ENCODE data around the gene MACC1. TPM values are rescaled to one million over a fixed set of nuclear protein-coding genes. Genes with fewer than 3 reads are reported as not detected.

MACC1 gene
- total and polyA plus RNA-seq, 9 of the 15 experiments (the other 6 are each of a cell fraction or from before 2014, with no cell fraction given), result 5.9 to 30.2 (median 10.4) TPM

DNA sequence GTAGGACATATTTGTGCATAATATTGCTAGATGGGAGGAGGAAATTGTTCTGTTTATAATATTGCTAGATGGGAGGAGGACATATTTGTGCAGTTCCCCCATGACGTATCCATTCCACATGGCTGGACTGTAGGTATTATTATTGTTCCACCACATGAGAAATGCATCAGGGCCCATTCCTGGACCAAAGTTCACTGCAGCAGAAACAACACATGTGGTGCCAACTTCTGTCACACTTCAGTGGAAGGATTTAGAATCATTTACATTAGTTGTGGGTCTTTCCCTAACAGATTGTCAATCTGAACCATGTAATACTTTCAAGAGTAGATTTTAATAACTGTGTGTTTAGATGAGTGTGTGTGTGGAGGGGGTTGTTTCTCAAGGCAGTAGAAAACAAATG is 32.7 kb upstream of the MACC1 start:
- H3K4me3 ChIP-seq, result no peak overlapping the region
- H3K9ac ChIP-seq (ENCODE audit: insufficient read depth in 1 of 2, low read depth in 2 of 2, low read length in 2 of 2), result no peak overlapping the region
- H4K20me1 ChIP-seq (replicated peaks; ENCODE audit: control insufficient read depth, insufficient read depth, low read length), result no peaks in the 10 kb centered on the region
- DNase-seq (ENCODE audit: extremely low read depth in 1 of 4, low spot score in 3 of 4) (no peak), FAIRE-seq (no peak), ATAC-seq (no peak)
- no TSS peak for BruUV-seq (replicated peaks)
- in situ Hi-C loops (cut with MboI), result no loop called here
- H3K4me2 ChIP-seq (ENCODE audit: insufficient read depth, low read length), result no peak overlapping the region
- ChIA-PET CTCF (ENCODE audit: low intra/inter-chr PET ratio) (no interaction called here), POLR2A (no interaction called here)
- no peaks in the 10 kb centered on the region for H3K79me2 ChIP-seq (ENCODE audit: control insufficient read depth, insufficient read depth, low read length)
- no peak overlapping the region for H3K27ac ChIP-seq (ENCODE audit: extremely low read depth, low read depth, low read length)
- TF ChIP-seq EGR1 (conservative IDR thresholded peaks at IDR 0.05) (no peak), SMARCA5 (IDR thresholded peaks at IDR 0.05) (no peak), STAT5A (IDR thresholded peaks at IDR 0.05; ENCODE audit: borderline replicate concordance, low read length) (no peak), MED1 (CRISPR knock-in tag; IDR thresholded peaks at IDR 0.05; ENCODE audit: borderline replicate concordance) (no peak), ZC3H11A (IDR thresholded peaks at IDR 0.05; ENCODE audit: low read depth, low read length) (no peak), RAD51 (IDR thresholded peaks at IDR 0.05; ENCODE audit: borderline replicate concordance, low read depth) (no peak), KDM5B (IDR thresholded peaks at IDR 0.05; ENCODE audit: insufficient replicate concordance, low read depth, low read length) (no peak)
- TF ChIP-seq, protein P1, sequence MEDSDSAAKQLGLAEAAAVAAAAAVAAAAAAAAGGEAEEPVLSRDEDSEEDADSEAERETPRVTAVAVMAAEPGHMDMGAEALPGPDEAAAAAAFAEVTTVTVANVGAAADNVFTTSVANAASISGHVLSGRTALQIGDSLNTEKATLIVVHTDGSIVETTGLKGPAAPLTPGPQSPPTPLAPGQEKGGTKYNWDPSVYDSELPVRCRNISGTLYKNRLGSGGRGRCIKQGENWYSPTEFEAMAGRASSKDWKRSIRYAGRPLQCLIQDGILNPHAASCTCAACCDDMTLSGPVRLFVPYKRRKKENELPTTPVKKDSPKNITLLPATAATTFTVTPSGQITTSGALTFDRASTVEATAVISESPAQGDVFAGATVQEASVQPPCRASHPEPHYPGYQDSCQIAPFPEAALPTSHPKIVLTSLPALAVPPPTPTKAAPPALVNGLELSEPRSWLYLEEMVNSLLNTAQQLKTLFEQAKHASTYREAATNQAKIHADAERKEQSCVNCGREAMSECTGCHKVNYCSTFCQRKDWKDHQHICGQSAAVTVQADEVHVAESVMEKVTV (CRISPR knock-in tag; IDR thresholded peaks at IDR 0.05), result no peak
- peak overlapping the region; percentile 60; the same call in 1 of the 2 replicates for H2AFZ ChIP-seq (ENCODE audit: low read depth, low read length)
- no peaks in the 10 kb centered on the region for H3K9me1 ChIP-seq (ENCODE audit: control insufficient read depth, insufficient read depth, low read length)
- WGBS (ENCODE audit: insufficient coverage, low coverage, missing lambda C conversion rate), result 92% methylated on average over 1 of the region's 1 CpG
- intact Hi-C loops (cut with micrococcal nuclease), result no loop called here
- no peaks in the 10 kb centered on the region for H3K27me3 ChIP-seq (ENCODE audit: control insufficient read depth in 2 of 2, insufficient read depth in 2 of 2, low read length in 2 of 2)
- no peaks in the 10 kb centered on the region for H3K9me3 ChIP-seq (replicated peaks; ENCODE audit: control insufficient read depth, insufficient read depth, low read depth, low read length)
- no peaks in the 10 kb centered on the region for H3K36me3 ChIP-seq (ENCODE audit: control insufficient read depth, insufficient read depth, low read length)
- no peaks in the 10 kb centered on the region for H3K4me1 ChIP-seq (replicated peaks in 1 of 2; ENCODE audit: control insufficient read depth in 2 of 2, insufficient read depth in 2 of 2, low read length in 2 of 2)
